Omental fat pad (tissue), 4 donors: ENCODE results near the gene OPRPN. TPM values are rescaled to one million over a fixed set of nuclear protein-coding genes. Genes with fewer than 3 reads are reported as not detected.

Source experiments
- ATAC-seq: fragments of 150-250 bp; one replicate; pipeline ENCODE4 v1.9.1; 2016; ENCODE audit warnings: mild to moderate bottlenecking, moderate library complexity; ENCODE audit not compliant: low FRiP score
- DNase-seq: peaks from one replicate; pipeline ENCODE4 v3.0.0-alpha.2; 2019; ENCODE audit warnings: low spot score
- CTCF ChIP-seq, 3 donors: fragments of 450-650 bp; IDR thresholded peaks; one replicate each; pipeline ENCODE4 v1.5.1; 2016 to 2017; ENCODE audit warnings: antibody characterized with exemption in 3 of 3, mild to moderate bottlenecking in 3 of 3, moderate library complexity in 2 of 3
- total RNA-seq, 4 donors: library from RNA; depleted of rRNA; stranded (reverse); fragments of >200 nt; gene quantifications; one replicate each; pipeline ENCODE4 v1.1.0, GENCODE V29; 2016

OPRPN gene
- total RNA-seq, 4 donors from 2014 or later: not detected

GRCh38 chr4:70452946-70453345 lies 55.2 kb downstream of the OPRPN start:
- no peak for ATAC-seq
- TF ChIP-seq CTCF (IDR thresholded peaks at IDR 0.05): no peak

More at GRCh38 chr4:70452946-70453345, 55.2 kb downstream of the OPRPN start:
- DNase-seq: no peak

Other genes starting within 250 kb of the OPRPN start
- not detected for gene PRR27, start 243.7 kb upstream of the OPRPN start, total RNA-seq
- gene ODAM, start 202.2 kb upstream of the OPRPN start, total RNA-seq: not detected
- gene FDCSP, start 171.8 kb upstream of the OPRPN start, total RNA-seq: not detected
- gene CSN3, start 155.3 kb upstream of the OPRPN start, total RNA-seq: not detected
- gene CABS1, start 63.0 kb upstream of the OPRPN start, total RNA-seq: not detected
- not detected for gene SMR3A, start 37.2 kb upstream of the OPRPN start, total RNA-seq
- not detected for gene SMR3B, start 14.8 kb upstream of the OPRPN start, total RNA-seq
- not detected for gene MUC7, start 74.3 kb downstream of the OPRPN start, total RNA-seq
- gene AMTN, start 120.6 kb downstream of the OPRPN start, total RNA-seq: not detected
- not detected for gene AMBN, start 194.3 kb downstream of the OPRPN start, total RNA-seq
- gene ENAM, start 230.8 kb downstream of the OPRPN start, total RNA-seq: not detected